Bronchial smooth muscle cell (primary cell): Measurements from ENCODE around the gene ACTN4. TPM values are rescaled to one million over a fixed set of nuclear protein-coding genes. Genes with fewer than 3 reads are reported as not detected.

Source experiments
- total RNA-seq: library from RNA; depleted of rRNA; stranded (reverse); fragments of >200 nt; gene quantifications from 2 replicates; pipeline ENCODE4 v1.2.1, GENCODE V29; 2014

ACTN4 gene
- 195 and 200 TPM in 2 replicates for total RNA-seq

DNA sequence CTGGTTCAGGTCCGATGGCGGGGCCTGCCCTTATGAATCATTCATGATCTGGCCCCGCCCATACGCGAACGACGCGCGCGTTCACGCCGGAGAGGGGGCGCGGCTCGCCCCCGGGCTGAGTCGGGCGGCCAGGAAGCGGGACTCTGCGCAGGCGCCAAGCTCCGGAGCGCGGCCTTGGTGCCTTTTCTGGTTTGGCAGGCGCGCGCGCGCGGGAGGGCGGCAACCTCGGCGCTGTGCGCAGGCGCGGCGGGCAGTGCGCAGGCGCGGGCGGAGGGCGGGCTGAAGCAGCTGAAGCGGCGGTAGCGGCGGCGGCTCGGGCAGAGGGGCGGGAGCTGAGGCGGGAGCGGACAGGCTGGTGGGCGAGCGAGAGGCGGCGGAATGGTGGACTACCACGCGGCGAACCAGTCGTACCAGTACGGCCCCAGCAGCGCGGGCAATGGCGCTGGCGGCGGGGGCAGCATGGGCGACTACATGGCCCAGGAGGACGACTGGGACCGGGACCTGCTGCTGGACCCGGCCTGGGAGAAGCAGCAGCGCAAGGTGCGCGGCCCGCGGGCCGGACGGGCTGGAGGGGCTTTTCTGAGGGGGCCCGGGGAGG, at the start of gene ACTN4:
TSS of gene ACTN4 (plus strand) at position 282 of the 598 bp plus-strand sequence. CDS start at position 379, 97 bp downstream.

GRCh38 chr19:38617764-38618589, 29.5 kb upstream of the ACTN4 start, which contains the start of gene MAP4K1:
Gene MAP4K1 (minus strand): TSS chr19:38617953. CDS start chr19:38617895, 58 bp downstream.

GRCh38 chr19:38618590-38619360, 28.7 kb upstream of the ACTN4 start, which contains the start of gene EIF3K:
Gene EIF3K (plus strand): TSS chr19:38619188. CDS start chr19:38619269, 81 bp downstream.

DNA sequence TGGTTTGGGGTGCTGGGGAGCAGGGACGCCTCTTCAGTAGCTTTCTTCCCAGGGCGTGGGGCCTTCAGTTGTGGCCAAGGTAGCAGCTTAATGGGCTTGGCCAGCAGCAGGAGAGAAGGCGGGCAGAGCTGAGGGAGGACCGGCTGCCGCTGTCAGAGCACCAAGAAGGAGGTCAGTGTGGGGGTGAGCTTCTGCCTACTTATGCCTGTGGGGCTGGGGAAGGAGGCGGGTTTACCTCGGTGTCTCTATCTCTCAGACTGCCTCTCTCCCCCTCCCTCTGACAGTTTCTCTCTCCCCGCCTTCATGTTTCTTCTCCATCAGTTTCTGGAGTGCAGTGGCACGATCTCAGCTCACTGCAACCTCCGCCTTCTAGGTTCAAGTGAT, 96.8 kb downstream of the ACTN4 start, which contains the start of gene CAPN12:
TSS of gene CAPN12 (minus strand) at position 177 of the 384 bp plus-strand sequence. CDS start 309 bp downstream, outside the sequence.

DNA sequence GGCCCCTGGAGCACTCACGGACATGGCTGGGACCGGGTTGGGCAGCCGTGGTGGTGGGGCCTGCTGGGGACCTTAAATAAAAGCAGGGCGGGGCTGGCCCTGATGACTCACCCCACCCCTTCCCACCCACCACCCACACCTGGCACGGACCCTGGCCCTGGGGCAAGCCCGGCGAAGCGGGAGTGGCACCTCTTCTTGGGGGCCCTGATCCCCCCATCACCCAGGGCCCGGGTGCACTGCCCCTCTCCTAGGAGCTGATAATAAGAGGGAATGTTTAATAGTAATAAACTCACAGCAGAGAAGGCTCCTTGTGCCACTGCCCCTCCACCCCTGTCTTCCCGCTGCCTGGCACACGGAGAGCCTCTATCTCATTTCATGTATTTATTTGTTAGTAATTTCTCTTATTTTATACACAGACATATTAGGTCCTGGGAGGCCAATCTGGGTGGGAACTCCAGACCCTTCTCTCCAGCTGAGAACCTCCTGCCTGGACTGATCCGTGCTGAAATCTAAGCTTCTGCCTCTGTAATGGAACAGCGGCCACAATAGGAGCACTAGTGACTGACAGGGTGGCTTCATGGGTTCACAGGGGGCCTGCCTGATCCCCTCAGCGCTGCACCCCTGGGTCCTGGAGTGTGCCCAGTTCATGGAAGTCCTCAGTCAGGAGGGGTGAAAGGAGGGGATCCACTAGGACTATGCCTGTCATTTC, 126.2 kb downstream of the ACTN4 start, which contains the start of gene LGALS7:
TSS of gene LGALS7 (minus strand) at position 49 of the 709 bp plus-strand sequence. CDS start at position 24, 25 bp downstream.

Other genes with a start within 250 kb of the ACTN4 start
- 8.2 and 9.6 TPM in 2 replicates for gene FAM98C, start 244.6 kb upstream of the ACTN4 start, total RNA-seq
- 0.34 TPM in 1 of 2 replicates, not detected in the other for gene RASGRP4, start 221.4 kb upstream of the ACTN4 start, total RNA-seq
- gene RYR1, start 214.0 kb upstream of the ACTN4 start, total RNA-seq = under 0.01 TPM in 2 replicates
- gene MAP4K1, start 29.7 kb upstream of the ACTN4 start, total RNA-seq = 0.32 TPM in 1 of 2 replicates, not detected in the other
- 254 and 388 TPM in 2 replicates for gene EIF3K, start 28.5 kb upstream of the ACTN4 start, total RNA-seq
- 0.16 and 0.26 TPM in 2 replicates for gene CAPN12, start 96.8 kb downstream of the ACTN4 start, total RNA-seq
- not detected in 2 replicates for gene LGALS7, start 125.9 kb downstream of the ACTN4 start, total RNA-seq
- gene LGALS7B, start 141.6 kb downstream of the ACTN4 start, total RNA-seq = 0.95 and 1.9 TPM in 2 replicates
- gene LGALS4, start 165.3 kb downstream of the ACTN4 start, total RNA-seq = 0.09 TPM in 1 of 2 replicates, not detected in the other
- 17.5 and 37.0 TPM in 2 replicates for gene ECH1, start 184.1 kb downstream of the ACTN4 start, total RNA-seq
- 117 and 176 TPM in 2 replicates for gene HNRNPL, start 202.3 kb downstream of the ACTN4 start, total RNA-seq
- gene RINL, start 230.6 kb downstream of the ACTN4 start, total RNA-seq = 1.7 and 2.3 TPM in 2 replicates